Measurements from ENCODE around the gene APOBEC3G. TPM values are rescaled to one million over a fixed set of nuclear protein-coding genes. Genes with fewer than 3 reads are reported as not detected.

The APOBEC3G gene
- total and polyA plus RNA-seq, 10 of the 15 experiments (the other 5 are each of a cell fraction or from before 2014, with no cell fraction given): 103 to 232 (median 152) TPM

- no peak for TF ChIP-seq MTA3 (IDR thresholded peaks at IDR 0.05; ENCODE audit: borderline replicate concordance, low read length)
- no peak for TF ChIP-seq CBX3 (IDR thresholded peaks at IDR 0.05; ENCODE audit: borderline replicate concordance, low read depth)
- no peak for TF ChIP-seq PBX3 (IDR thresholded peaks at IDR 0.05; ENCODE audit: insufficient replicate concordance, low read depth, low read length)
- TF ChIP-seq ATF3 (IDR thresholded peaks at IDR 0.05; ENCODE audit: borderline replicate concordance, extremely low read depth, low read depth, low read length): no peak
- TF ChIP-seq HDAC2 (IDR thresholded peaks at IDR 0.05): no peak
Observed at GRCh38 chr22:39132281-39132680, 55.2 kb downstream of the APOBEC3G start (continued).

GRCh38 chr22:39132871-39133524 is 55.9 kb downstream of the APOBEC3G start:
- RAD21 ChIA-PET (ENCODE audit: unreplicated experiment): no interaction called here
- DNase-seq (ENCODE audit: low read depth, low spot score) (no peak), ATAC-seq (no peak), FAIRE-seq (no peak)
- H3K4me3 ChIP-seq: no peak overlapping the region
- no peaks in the 10 kb centered on the region; a peak in 1 of 4 replicates for H3K36me3 ChIP-seq (ENCODE audit: control insufficient read depth in 2 of 2, insufficient read depth in 2 of 2, low read length in 1 of 2)
- no peak overlapping the region for H3K4me2 ChIP-seq (ENCODE audit: control insufficient read depth, insufficient read depth)
- no peaks in the 10 kb centered on the region for H3K4me1 ChIP-seq (ENCODE audit: control insufficient read depth, insufficient read depth, low read length)
- H3K9me3 ChIP-seq (replicated peaks; ENCODE audit: control insufficient read depth, insufficient read depth, low read length): no peaks in the 10 kb centered on the region
- CTCF ChIA-PET: no interaction called here
- H3K9ac ChIP-seq (ENCODE audit: control insufficient read depth, insufficient read depth, low read length): no peak overlapping the region
- SMC1A ChIA-PET (ENCODE audit: uncharacterized antibody, unreplicated experiment): no interaction called here
- no peak overlapping the region for H2AFZ ChIP-seq (ENCODE audit: control insufficient read depth, low read depth, low read length)
- BruUV-seq (replicated peaks): no TSS peak
- no peak overlapping the region for H3K27ac ChIP-seq (ENCODE audit: control insufficient read depth, insufficient read depth)
- in situ Hi-C loops (cut with MboI): no loop called here
- 76% methylated on average over 22 of the region's 22 CpGs for WGBS (ENCODE audit: insufficient coverage, insufficient replicate concordance, low lambda C conversion rate, missing lambda C conversion rate)
- H3K27me3 ChIP-seq (replicated peaks in 1 of 2; ENCODE audit: control insufficient read depth in 2 of 2, insufficient read depth in 2 of 2, low read length in 1 of 2): no peaks in the 10 kb centered on the region
- TF ChIP-seq ZNF207 (IDR thresholded peaks at IDR 0.05; ENCODE audit: borderline replicate concordance) (no peak), TAF1 (IDR thresholded peaks at IDR 0.05; ENCODE audit: borderline replicate concordance, low read depth, low read length) (no peak), HCFC1 (IDR thresholded peaks at IDR 0.05; ENCODE audit: low read length) (no peak), PBX3 (IDR thresholded peaks at IDR 0.05; ENCODE audit: insufficient replicate concordance, low read depth, low read length) (no peak), SPI1 (IDR thresholded peaks at IDR 0.05; ENCODE audit: borderline replicate concordance, insufficient read depth, low read depth, low read length) (no peak), RAD51 (IDR thresholded peaks at IDR 0.05) (no peak), RFX5 (IDR thresholded peaks at IDR 0.05; ENCODE audit: low read depth, low read length) (no peak), NKRF (conservative IDR thresholded peaks at IDR 0.05) (no peak), YBX1 (IDR thresholded peaks at IDR 0.05) (no peak), NFYB (IDR thresholded peaks at IDR 0.05; ENCODE audit: insufficient read depth, low read depth, low read length) (no peak), KLF5 (IDR thresholded peaks at IDR 0.05; ENCODE audit: partially characterized antibody) (no peak)
- POLR2A ChIA-PET: no interaction called here
- intact Hi-C loops (cut with micrococcal nuclease; ENCODE audit: unreplicated experiment): no loop called here
- H3K79me2 ChIP-seq (ENCODE audit: control insufficient read depth, insufficient read depth, low read length): no peaks in the 10 kb centered on the region
- H4K20me1 ChIP-seq (ENCODE audit: control insufficient read depth, insufficient read depth): no peaks in the 10 kb centered on the region
